ENCODE results near the gene MRPS18B. TPM values are rescaled to one million over a fixed set of nuclear protein-coding genes. Genes with fewer than 3 reads are reported as not detected.

MRPS18B gene
- total RNA-seq, result 40.2 and 43.2 TPM in 2 replicates

DNA sequence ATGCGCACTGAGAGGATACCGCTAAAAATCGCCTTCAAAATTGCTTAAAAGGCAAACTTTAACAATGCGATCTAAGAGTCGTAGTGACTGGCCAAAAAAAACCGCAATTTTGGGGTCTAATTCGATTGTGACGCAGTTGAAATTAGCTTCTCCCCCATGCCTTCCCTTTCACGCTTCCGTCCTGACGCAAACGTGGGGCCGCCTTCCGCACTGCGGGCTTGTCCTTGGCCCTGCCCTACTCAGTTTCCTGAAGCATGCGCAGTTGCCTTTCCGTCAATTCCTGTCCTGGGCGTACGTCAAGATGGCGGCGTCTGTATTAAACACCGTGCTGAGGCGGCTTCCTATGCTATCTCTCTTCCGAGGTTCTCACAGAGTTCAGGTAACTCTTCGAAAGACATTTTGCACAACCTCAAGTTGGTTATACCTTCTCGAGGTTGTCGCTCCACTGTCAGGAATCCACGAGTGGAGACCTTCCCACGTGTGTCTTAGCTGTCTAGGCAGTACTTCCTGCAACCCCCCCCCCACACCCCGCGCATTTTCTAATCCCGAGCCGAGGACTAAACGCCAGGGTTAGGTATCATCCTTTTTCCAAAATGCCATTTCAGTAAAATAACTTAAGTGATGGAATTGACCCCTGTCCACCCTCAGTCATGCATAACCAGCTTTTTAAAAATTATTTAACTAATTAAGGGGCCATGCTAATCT lies at the start of gene MRPS18B:
Gene MRPS18B, plus strand, starts transcription at position 276 of the 705 bp plus-strand sequence. Its CDS starts 26 bp downstream, at position 302.
- intact Hi-C loops (cut with micrococcal nuclease), result loop anchor here (1.0 to 10.0 kb wide), 9 partner anchors 9 to 293 kb away; partner anchors contain the start of genes ABCF1, ATAT1, C6orf136 and DHX16

DNA sequence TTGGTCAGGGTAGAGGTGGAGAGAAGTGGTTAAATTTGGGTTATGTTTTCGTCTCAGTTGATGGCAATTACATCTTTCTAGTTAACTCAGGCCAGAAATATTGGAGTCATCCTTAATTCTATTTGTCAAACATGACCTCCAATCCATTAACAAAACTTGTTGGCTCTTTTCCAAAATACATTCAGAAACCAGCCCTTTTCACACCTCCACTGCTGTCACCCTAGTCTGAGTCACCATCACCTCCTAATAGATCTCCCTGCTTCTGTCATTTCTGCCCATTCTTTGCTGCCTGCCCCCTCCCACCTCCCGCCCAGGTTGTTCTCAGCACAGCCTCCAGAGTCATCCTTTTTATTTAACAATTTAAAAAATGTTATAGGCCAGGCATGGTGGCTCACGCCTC lies 49.4 kb upstream of the MRPS18B start:
- intact Hi-C loops (cut with micrococcal nuclease), result no loop called here

DNA sequence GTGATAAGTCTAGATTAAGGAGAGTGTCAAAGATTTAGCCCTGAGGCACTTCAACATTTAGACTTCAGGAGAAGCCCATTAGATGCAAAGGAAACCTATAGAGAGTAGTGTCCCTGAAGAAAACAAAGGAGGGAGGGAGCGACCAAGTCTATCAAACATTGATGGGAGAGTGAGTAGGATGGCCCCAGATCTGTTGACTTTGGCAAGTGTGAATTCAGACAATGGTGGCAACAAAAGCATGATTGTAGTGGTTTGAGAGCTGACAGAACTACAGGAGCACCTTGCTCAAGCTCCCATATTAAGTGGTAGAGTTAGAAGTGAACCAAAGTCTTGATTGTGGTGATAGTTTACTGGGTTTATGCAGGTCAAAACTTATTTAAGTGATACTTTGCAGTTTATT lies 47.4 kb upstream of the MRPS18B start:
- intact Hi-C loops (cut with micrococcal nuclease), result no loop called here

DNA sequence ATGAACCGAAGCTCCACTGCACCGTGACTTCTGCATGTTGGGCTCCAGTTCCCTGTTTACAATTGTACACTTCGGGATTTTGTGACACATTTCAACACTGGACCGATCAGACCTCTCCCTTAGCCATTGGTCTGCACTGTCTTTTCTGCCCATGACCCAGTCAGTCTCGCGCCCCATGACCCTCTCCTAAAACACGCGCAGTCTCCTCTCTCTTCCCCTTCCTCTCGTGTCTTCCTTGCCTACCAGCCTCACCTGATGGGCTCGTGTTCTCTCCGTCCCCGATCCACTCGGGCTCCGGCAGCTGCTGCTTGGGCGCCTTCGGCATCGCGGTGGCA lies 46.9 kb upstream of the MRPS18B start:
- intact Hi-C loops (cut with micrococcal nuclease), result loop anchor here (1.0 kb wide), 4 partner anchors 14 to 81 kb away; partner anchors contain the start of genes C6orf136, GNL1, HLA-E and MRPS18B

- intact Hi-C loops (cut with micrococcal nuclease), result loop anchor here (1.0 kb wide), 4 partner anchors 15 to 82 kb away; partner anchors contain the start of genes C6orf136, GNL1, HLA-E and MRPS18B
Measured at GRCh38 chr6:30571075-30571761, 46.4 kb upstream of the MRPS18B start, which contains the start of gene ABCF1. Gene ABCF1, plus strand, starts transcription at chr6:30571442. Its CDS starts 46 bp downstream, at chr6:30571488.

- intact Hi-C loops (cut with micrococcal nuclease), result loop anchor here (1.0 kb wide), 4 partner anchors 15 to 82 kb away; partner anchors contain the start of genes C6orf136, GNL1, HLA-E and MRPS18B
Measured at GRCh38 chr6:30571762-30572082, 45.9 kb upstream of the MRPS18B start.

DNA sequence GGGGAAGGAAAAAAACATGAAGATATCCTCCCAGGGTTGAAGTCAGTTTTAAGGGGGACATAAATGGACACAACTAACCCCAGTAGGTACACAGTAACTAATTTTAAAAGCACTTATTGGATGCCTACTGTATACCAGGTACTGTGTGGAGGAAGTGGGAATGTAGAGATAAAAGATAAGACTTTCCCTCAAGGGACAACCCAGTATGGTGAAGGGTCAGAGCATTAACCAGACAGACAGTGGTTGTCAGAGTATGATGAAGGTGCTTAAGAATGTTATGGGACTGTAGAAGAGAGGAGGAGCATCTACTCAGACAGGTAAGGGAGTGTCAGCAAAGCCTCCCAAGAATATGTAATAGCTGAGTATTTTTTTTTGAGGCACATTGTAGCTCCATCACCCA lies 45.5 kb upstream of the MRPS18B start:
- intact Hi-C loops (cut with micrococcal nuclease), result no loop called here

GRCh38 chr6:30573113-30573512 lies 44.5 kb upstream of the MRPS18B start:
- intact Hi-C loops (cut with micrococcal nuclease), result no loop called here

GRCh38 chr6:30578051-30578450 lies 39.6 kb upstream of the MRPS18B start:
- intact Hi-C loops (cut with micrococcal nuclease), result no loop called here

GRCh38 chr6:30583921-30584320 lies 33.7 kb upstream of the MRPS18B start:
- intact Hi-C loops (cut with micrococcal nuclease), result no loop called here

GRCh38 chr6:30589754-30590358 lies 27.8 kb upstream of the MRPS18B start:
- intact Hi-C loops (cut with micrococcal nuclease), result no loop called here

DNA sequence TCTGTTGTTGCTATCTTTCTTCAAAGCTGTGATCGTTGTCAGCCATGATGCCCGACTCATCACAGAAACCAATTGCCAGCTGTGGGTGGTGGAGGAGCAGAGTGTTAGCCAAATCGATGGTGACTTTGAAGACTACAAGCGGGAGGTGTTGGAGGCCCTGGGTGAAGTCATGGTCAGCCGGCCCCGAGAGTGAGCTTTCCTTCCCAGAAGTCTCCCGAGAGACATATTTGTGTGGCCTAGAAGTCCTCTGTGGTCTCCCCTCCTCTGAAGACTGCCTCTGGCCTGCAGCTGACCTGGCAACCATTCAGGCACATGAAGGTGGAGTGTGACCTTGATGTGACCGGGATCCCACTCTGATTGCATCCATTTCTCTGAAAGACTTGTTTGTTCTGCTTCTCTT lies 27.1 kb upstream of the MRPS18B start:
- intact Hi-C loops (cut with micrococcal nuclease), result no loop called here

DNA sequence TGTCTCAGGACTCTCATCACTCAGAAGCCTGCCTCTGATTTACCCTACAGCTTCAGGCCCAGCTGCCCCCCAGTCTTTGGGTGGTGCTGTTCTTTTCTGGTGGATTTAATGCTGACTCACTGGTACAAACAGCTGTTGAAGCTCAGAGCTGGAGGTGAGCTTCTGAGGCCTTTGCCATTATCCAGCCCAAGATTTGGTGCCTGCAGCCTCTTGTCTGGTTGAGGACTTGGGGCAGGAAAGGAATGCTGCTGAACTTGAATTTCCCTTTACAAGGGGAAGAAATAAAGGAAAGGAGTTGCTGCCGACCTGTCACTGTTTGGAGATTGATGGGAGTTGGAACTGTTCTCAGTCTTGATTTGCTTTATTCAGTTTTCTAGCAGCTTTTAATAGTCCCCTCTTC lies 26.6 kb upstream of the MRPS18B start:
- intact Hi-C loops (cut with micrococcal nuclease), result no loop called here

- intact Hi-C loops (cut with micrococcal nuclease), result no loop called here
Measured at GRCh38 chr6:30592287-30592686, 25.4 kb upstream of the MRPS18B start.

- intact Hi-C loops (cut with micrococcal nuclease), result loop anchor here (1.0 to 2.0 kb wide), 3 partner anchors 56 to 115 kb away; no protein-coding TSS in a partner anchor
Measured at GRCh38 chr6:30597315-30598144, 20.1 kb upstream of the MRPS18B start.

DNA sequence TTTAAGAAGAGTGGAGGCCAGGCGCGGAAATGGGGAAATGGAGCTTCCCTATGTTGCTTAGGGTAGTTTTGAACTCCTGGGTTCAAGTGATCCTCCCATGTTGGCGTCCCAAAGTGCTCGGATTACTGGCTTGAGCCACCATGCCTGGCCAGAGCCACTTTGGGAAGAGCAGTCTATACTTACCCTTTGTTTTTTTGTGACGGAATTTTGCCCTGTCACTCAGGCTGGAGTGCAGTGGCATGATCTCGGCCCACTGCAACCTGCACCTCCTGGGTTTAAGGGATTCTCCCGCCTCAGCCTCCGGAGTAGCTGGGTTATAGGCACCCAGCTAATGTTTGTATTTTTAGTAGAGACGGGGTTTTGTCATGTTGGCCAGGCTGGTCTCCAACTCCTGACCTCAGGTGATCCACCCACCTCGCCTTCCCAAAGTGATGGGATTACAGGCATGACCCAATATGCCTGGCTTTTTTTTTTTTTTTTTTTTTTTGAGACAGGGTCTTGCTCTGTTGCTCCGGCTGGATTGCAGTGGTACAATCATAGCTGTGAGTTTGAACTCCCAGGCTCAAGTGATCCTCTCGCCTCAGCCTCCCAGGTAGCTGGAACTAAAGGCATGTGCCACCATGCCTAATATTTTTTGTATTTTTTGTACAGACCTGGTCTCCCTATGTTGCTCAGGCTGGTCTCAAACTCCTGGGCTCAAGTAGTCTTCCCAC lies 18.6 kb upstream of the MRPS18B start:
- intact Hi-C loops (cut with micrococcal nuclease), result no loop called here

DNA sequence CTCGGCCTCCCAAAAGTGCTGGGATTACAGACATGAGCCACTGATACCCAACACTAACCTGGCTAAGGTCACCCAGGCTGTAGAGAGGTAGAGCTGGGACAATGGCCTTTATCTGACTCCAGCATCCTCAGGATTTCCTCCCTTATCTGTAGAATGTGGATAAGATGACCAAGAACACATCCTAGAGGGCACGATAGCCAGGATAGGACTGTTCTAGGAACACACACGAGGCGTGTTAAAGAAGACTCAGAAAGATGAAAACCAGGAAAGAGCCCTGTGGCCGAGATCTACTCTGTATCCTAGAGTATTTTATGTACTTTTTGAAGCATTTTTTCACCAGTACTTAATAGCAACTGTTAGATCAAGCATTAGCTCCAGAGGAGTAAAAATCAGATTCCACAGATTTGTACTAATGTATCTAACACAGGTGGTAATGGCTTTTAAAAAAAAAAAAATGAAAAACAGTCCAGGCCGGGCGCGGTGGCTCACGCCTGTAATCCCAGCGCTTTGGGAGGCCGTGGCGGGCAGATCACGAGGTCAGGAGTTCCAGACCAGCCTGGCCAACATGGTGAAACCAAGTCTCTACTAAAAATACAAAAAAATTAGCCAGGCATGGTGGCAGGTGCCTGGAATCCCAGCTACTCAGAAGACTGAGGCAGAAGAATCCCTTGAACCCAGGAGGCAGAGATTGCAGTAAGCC lies 17.9 kb upstream of the MRPS18B start:
- intact Hi-C loops (cut with micrococcal nuclease), result no loop called here

DNA sequence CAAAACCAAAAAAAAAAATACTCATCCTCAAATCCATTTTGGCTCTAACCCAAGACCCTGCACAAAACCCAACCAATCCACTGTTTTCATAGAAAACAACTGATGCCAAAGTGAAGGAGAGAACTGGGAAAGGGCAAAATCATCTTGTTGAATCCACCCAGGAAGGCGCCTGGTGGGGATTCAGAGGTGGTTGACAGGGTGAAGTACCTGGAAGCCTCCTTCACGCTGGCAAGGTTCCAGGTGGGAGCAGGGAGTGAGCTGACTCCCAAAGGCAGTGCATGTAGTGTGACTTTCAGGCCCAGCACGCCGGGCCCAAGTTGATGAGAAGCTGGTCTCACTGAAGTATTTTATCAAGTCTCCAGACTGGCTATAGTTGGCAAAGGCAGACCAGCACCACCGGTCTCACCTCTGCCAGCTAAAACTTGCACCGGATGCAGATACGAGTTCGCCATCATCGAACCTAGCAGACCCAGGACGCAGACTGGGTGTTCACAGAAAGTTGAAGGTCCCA lies 17.1 kb upstream of the MRPS18B start:
- intact Hi-C loops (cut with micrococcal nuclease), result no loop called here

- intact Hi-C loops (cut with micrococcal nuclease), result no loop called here
Measured at GRCh38 chr6:30601436-30601814, 16.2 kb upstream of the MRPS18B start.
